HCT116 (cell line): Measurements from ENCODE around the gene LAP3. TPM values are rescaled to one million over a fixed set of nuclear protein-coding genes. Genes with fewer than 3 reads are reported as not detected.

Experiments
- ATAC-seq: fragments of 200-7000 bp; cut with Tn5 transposase; 2 replicates; pipeline ENCODE4 v1.9.1; 2020; ENCODE audit warnings: mild to moderate bottlenecking, moderate library complexity
- BruUV-seq: library from RNA; stranded (reverse); fragments of 400-500 nt; replicated peaks from 2 replicates; lab custom pipeline; 2021; lab: Mats Ljungman, UMichigan
- CTCF ChIA-PET: fragments of 300-600 bp; sonication (Branson Sonifier 250); formaldehyde crosslinking; loops from one replicate; lab custom pipeline; 2021; ENCODE audit warnings: antibody characterized with exemption; lab: Charles Lee
- POLR2A ChIA-PET: fragments of 300-600, 350-600 bp; sonication (Branson Sonifier 250); formaldehyde crosslinking; loops from one replicate; lab custom pipeline; 2021; ENCODE audit warnings: antibody characterized with exemption; lab: Charles Lee
- RAD21 ChIA-PET, 2 experiments: fragments of 300-600 bp; sonication (Branson Sonifier 250); formaldehyde crosslinking; loops; one replicate each; lab custom pipeline; 2023; ENCODE audit warnings: low total read pairs in 2 of 2; ENCODE audit not compliant: uncharacterized antibody in 2 of 2, unreplicated experiment in 2 of 2, low non-redundant PET in 1 of 2; lab: Charles Lee
- DNase-seq: peaks from one replicate; pipeline ENCODE4 v3.0.0-alpha.2; 2010; ENCODE audit warnings: low read depth, low spot score
- H2AFZ ChIP-seq: fragments of 200-600 bp; shearing (Covaris generic), sonication (generic); 2 replicates; pipeline ENCODE4 v1.6.1; 2017; ENCODE audit warnings: low read depth, mixed run types, mixed read lengths, antibody characterized with exemption, low read length; ENCODE audit not compliant: poor library complexity, severe bottlenecking
- H3K27ac ChIP-seq: 2 replicates; pipeline ENCODE4 v1.5.1; 2012; ENCODE audit warnings: low read depth, low read length
- H3K27me3 ChIP-seq: fragments of 200-600 bp; sonication (generic); 2 replicates; pipeline ENCODE4 v1.6.1; 2016; ENCODE audit warnings: mixed run types, low read length, mixed read lengths; ENCODE audit not compliant: insufficient read depth
- H3K36me3 ChIP-seq, 2 experiments: fragments of 200-500 bp in 1 of 2; fragments of 200-600 bp in 1 of 2; sonication (Bioruptor generic) in 1 of 2; sonication (generic) in 1 of 2; 2 replicates each; pipeline versions ENCODE4 v1.5.1 to v1.6.1; 2014 to 2016; ENCODE audit warnings: low read length in 2 of 2, inconsistent platforms in 1 of 2, mixed read lengths in 1 of 2, mixed run types in 1 of 2; ENCODE audit not compliant: insufficient read depth in 2 of 2, control insufficient read depth in 1 of 2
- H3K4me1 ChIP-seq, 2 experiments: fragments of 200-600 bp in 1 of 2; sonication (generic) in 1 of 2; 2 replicates each; pipeline versions ENCODE4 v1.5.1 to v1.6.1; 2012 to 2017; ENCODE audit warnings: low read length in 2 of 2, inconsistent platforms in 1 of 2, mild to moderate bottlenecking in 1 of 2, mixed read lengths in 1 of 2, mixed run types in 1 of 2, moderate library complexity in 1 of 2; ENCODE audit not compliant: insufficient read depth in 2 of 2, control insufficient read depth in 1 of 2
- H3K4me2 ChIP-seq: fragments of 200-600 bp; sonication (generic); 2 replicates; pipeline ENCODE4 v1.6.1; 2017; ENCODE audit warnings: mixed run types, low read length, mixed read lengths
- H3K4me3 ChIP-seq, 2 experiments: fragments of 200-600 bp in 1 of 2; sonication (generic) in 1 of 2; replicated peaks in 1 of 2; 2 replicates each; pipeline ENCODE4 v1.5.1; 2011 to 2016; ENCODE audit warnings: low read length in 2 of 2, control low read depth in 1 of 2, low read depth in 1 of 2, mild to moderate bottlenecking in 1 of 2, mixed read lengths in 1 of 2, mixed run types in 1 of 2
- H3K79me2 ChIP-seq: fragments of 200-600 bp; sonication (generic); 2 replicates; pipeline ENCODE4 v1.6.1; 2017; ENCODE audit warnings: mild to moderate bottlenecking, mixed run types, low read length, moderate library complexity, mixed read lengths; ENCODE audit not compliant: insufficient read depth
- H3K9ac ChIP-seq: fragments of 200-600 bp; sonication (generic); 2 replicates; pipeline ENCODE4 v1.6.1; 2016; ENCODE audit warnings: low read length, mixed read lengths
- H3K9me2 ChIP-seq: fragments of 200-600 bp; sonication (generic), shearing (Covaris generic); 2 replicates; pipeline ENCODE4 v1.6.1; 2017; ENCODE audit warnings: mixed run types, mild to moderate bottlenecking, moderate library complexity; ENCODE audit not compliant: insufficient read depth
- H3K9me3 ChIP-seq, 2 experiments: fragments of 200-500 bp in 1 of 2; fragments of 200-600 bp in 1 of 2; sonication (Bioruptor generic) in 1 of 2; sonication (generic) in 1 of 2; 2 replicates each; pipeline ENCODE4 v1.6.1; 2014 to 2017; ENCODE audit warnings: low read length in 2 of 2, mixed read lengths in 2 of 2, inconsistent platforms in 1 of 2, low read depth in 1 of 2, mild to moderate bottlenecking in 1 of 2, mixed run types in 1 of 2, moderate library complexity in 1 of 2; ENCODE audit not compliant: control insufficient read depth in 1 of 2, insufficient read depth in 1 of 2
- H4K20me1 ChIP-seq: fragments of 200-600 bp; sonication (generic), shearing (Covaris generic); 2 replicates; pipeline ENCODE4 v1.6.1; 2017; ENCODE audit warnings: mixed run types, mild to moderate bottlenecking, moderate library complexity; ENCODE audit not compliant: insufficient read depth
- FOSL1 ChIP-seq: IDR thresholded peaks from 2 replicates; pipeline ENCODE4 v1.6.1; 2012; ENCODE audit warnings: low read depth
- RAD21 ChIP-seq: IDR thresholded peaks from 2 replicates; pipeline ENCODE4 v1.6.1; 2012; ENCODE audit warnings: low read depth, mild to moderate bottlenecking
- intact Hi-C: fragments of 100-400 bp; cut with micrococcal nuclease; formaldehyde crosslinking; loops from 2 replicates; pipeline ENCODE4 v1.10.0; 2022
- total RNA-seq: library from RNA; stranded (reverse); gene quantifications from one replicate; pipeline ENCODE4 v1.2.1, GENCODE V29; 2021; ENCODE audit not compliant: unreplicated experiment
- TF ChIP-seq, protein P1 (sequence below), 3 experiments: fragments of 200-600 bp in 1 of 3; sonication (generic) in 1 of 3; IDR thresholded peaks in 2 of 3; conservative IDR thresholded peaks in 1 of 3; 2 replicates each; pipeline ENCODE4 v1.5.1; 2012 to 2017; ENCODE audit warnings: low read depth in 2 of 3, low read length in 2 of 3, antibody characterized with exemption in 1 of 3, borderline replicate concordance in 1 of 3, control low read depth in 1 of 3, mild to moderate bottlenecking in 1 of 3, mixed read lengths in 1 of 3, mixed run types in 1 of 3, moderate library complexity in 1 of 3; ENCODE audit not compliant: insufficient read depth in 1 of 3
- TF ChIP-seq, protein P2 (sequence below): IDR thresholded peaks from 2 replicates; pipeline ENCODE4 v1.6.1; 2012
- TF ChIP-seq, protein P3 (sequence below): IDR thresholded peaks from 2 replicates; pipeline ENCODE4 v1.6.1; 2011; ENCODE audit warnings: mild to moderate bottlenecking, low read length, moderate library complexity; ENCODE audit not compliant: insufficient replicate concordance; ENCODE audit errors: extremely low read depth

The LAP3 gene
- total RNA-seq, 1 experiment from 2014 or later: 59.9 TPM

DNA sequence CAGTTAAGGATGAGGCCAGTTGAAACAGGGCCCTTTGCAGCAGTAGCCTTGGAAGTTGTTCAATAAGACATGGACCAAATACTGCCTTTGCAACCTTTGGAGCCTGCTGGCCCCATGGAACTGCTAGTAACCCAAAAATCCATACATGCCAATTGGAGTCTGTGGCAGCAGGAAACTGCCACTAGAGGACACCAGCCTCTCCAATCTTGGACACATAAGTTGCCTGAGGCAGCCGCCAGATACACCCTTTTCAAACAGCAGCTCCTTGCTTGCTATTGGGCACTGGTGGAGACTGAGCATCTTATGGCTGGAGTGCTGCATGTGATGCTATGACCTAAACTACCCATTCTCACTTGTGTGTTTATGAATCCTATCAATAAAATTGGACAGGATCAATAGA is 14.8 kb upstream of the LAP3 start:
- H3K27me3 ChIP-seq: no peaks in the 10 kb centered on the region
- H2AFZ ChIP-seq: no peak overlapping the region
- no peak for DNase-seq
- H3K9me3 ChIP-seq: no peaks in the 10 kb centered on the region
- peaks cover 0 to 7% of the 10 kb centered on the region in 2 experiments; a peak in 2 of 4 replicates for H3K4me1 ChIP-seq
- no peaks in the 10 kb centered on the region for H3K9me2 ChIP-seq
- TF ChIP-seq, protein P1, sequence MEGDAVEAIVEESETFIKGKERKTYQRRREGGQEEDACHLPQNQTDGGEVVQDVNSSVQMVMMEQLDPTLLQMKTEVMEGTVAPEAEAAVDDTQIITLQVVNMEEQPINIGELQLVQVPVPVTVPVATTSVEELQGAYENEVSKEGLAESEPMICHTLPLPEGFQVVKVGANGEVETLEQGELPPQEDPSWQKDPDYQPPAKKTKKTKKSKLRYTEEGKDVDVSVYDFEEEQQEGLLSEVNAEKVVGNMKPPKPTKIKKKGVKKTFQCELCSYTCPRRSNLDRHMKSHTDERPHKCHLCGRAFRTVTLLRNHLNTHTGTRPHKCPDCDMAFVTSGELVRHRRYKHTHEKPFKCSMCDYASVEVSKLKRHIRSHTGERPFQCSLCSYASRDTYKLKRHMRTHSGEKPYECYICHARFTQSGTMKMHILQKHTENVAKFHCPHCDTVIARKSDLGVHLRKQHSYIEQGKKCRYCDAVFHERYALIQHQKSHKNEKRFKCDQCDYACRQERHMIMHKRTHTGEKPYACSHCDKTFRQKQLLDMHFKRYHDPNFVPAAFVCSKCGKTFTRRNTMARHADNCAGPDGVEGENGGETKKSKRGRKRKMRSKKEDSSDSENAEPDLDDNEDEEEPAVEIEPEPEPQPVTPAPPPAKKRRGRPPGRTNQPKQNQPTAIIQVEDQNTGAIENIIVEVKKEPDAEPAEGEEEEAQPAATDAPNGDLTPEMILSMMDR (IDR thresholded peaks at IDR 0.05 in 2 of 3, conservative IDR thresholded peaks at IDR 0.05 in 1 of 3; ENCODE audit: borderline replicate concordance in 1 of 3, insufficient read depth in 1 of 3, low read depth in 2 of 3, low read length in 2 of 3): peak in 2 of 3 experiments; percentile 45; a peak in 4 of 6 replicates
- TF ChIP-seq, protein P2, sequence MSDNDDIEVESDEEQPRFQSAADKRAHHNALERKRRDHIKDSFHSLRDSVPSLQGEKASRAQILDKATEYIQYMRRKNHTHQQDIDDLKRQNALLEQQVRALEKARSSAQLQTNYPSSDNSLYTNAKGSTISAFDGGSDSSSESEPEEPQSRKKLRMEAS: no peak
- TF ChIP-seq, protein P3, sequence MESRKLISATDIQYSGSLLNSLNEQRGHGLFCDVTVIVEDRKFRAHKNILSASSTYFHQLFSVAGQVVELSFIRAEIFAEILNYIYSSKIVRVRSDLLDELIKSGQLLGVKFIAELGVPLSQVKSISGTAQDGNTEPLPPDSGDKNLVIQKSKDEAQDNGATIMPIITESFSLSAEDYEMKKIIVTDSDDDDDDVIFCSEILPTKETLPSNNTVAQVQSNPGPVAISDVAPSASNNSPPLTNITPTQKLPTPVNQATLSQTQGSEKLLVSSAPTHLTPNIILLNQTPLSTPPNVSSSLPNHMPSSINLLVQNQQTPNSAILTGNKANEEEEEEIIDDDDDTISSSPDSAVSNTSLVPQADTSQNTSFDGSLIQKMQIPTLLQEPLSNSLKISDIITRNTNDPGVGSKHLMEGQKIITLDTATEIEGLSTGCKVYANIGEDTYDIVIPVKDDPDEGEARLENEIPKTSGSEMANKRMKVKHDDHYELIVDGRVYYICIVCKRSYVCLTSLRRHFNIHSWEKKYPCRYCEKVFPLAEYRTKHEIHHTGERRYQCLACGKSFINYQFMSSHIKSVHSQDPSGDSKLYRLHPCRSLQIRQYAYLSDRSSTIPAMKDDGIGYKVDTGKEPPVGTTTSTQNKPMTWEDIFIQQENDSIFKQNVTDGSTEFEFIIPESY: no peak
- TF ChIP-seq FOSL1 (no peak), RAD21 (peak; percentile 34; the same call in 1 of the 2 replicates)
- no peaks in the 10 kb centered on the region for H3K36me3 ChIP-seq
- no peak overlapping the region for H3K4me3 ChIP-seq
- no peaks in the 10 kb centered on the region for H4K20me1 ChIP-seq
- no peak overlapping the region for H3K4me2 ChIP-seq
- BruUV-seq: no TSS peak
- no peak overlapping the region for H3K9ac ChIP-seq
- ChIA-PET POLR2A (no interaction called here), RAD21 (no interaction called here), CTCF (interaction anchor here (1.4 kb wide), 1 partner anchor 14 kb away, joined by 4 read pairs; no protein-coding TSS in a partner anchor)
- no peak overlapping the region for H3K27ac ChIP-seq
- no peaks in the 10 kb centered on the region for H3K79me2 ChIP-seq
- intact Hi-C loops: no loop called here
- ATAC-seq: peak; percentile 89
